ENCODE measurements around the gene PRKCE. TPM values are rescaled to one million over a fixed set of nuclear protein-coding genes. Genes with fewer than 3 reads are reported as not detected.

Gene PRKCE
- total RNA-seq, 1 experiment from 2014 or later, result 1.3 TPM

GRCh38 chr2:45646289-45646688, 5.2 kb upstream of the PRKCE start:
- no peak overlapping the region for H3K9ac ChIP-seq (ENCODE audit: extremely low read depth, insufficient read length, low read length)
- TF ChIP-seq CTCF (conservative IDR thresholded peaks at IDR 0.05), result no peak
- no peak overlapping the region for H4K5ac ChIP-seq (ENCODE audit: insufficient read length, low read depth, low read length)
- no peak overlapping the region for H2AK5ac ChIP-seq (ENCODE audit: insufficient read length, low read length)
- H3K23ac ChIP-seq (ENCODE audit: insufficient read length, low read depth, low read length), result no peak overlapping the region
- no peaks in the 10 kb centered on the region for H3K79me2 ChIP-seq (ENCODE audit: insufficient read depth, low read length)
- no peak overlapping the region for H3K18ac ChIP-seq (ENCODE audit: insufficient read length, low read depth, low read length)
- Mint-ChIP-seq H3K27me3 (ENCODE audit: low read depth) (peaks cover 86% of the 10 kb centered on the region), H3K4me3 (no peak overlapping the region), H3K9me3 (no peaks in the 10 kb centered on the region; a peak in 1 of 5 replicates), H3K27ac (no peak overlapping the region), H3K36me3 (ENCODE audit: insufficient read depth in 1 of 3, low read depth in 3 of 3) (no peaks in the 10 kb centered on the region), H3K4me1 (peaks cover 10 to 16% of the 10 kb centered on the region in 2 experiments)
- no peak overlapping the region for H3T11ph ChIP-seq (ENCODE audit: low read length)
- H2BK5ac ChIP-seq (ENCODE audit: insufficient read length, low read length), result no peak overlapping the region
- H3K9me3 ChIP-seq (ENCODE audit: control insufficient read depth, low read depth, low read length), result no peaks in the 10 kb centered on the region
- no peak overlapping the region for H3K14ac ChIP-seq (ENCODE audit: insufficient read depth, low read length)
- no CpG with 5 or more reads among the region's 2 CpGs for WGBS (ENCODE audit: extremely low coverage, insufficient read length, low lambda C conversion rate)
- no peak overlapping the region for H2BK120ac ChIP-seq (ENCODE audit: low read depth, low read length, poor library complexity, severe bottlenecking)
- H3K4me2 ChIP-seq (ENCODE audit: insufficient read depth, insufficient read length, low read length), result no peak overlapping the region
- H3K56ac ChIP-seq (ENCODE audit: insufficient read length, low read depth, low read length), result no peak overlapping the region
- no peak overlapping the region for H2AFZ ChIP-seq (ENCODE audit: low read length)
- H3K4me1 ChIP-seq (ENCODE audit: insufficient read depth, low read length), result no peaks in the 10 kb centered on the region
- peaks cover 20% of the 10 kb centered on the region for H3K27me3 ChIP-seq (ENCODE audit: insufficient read depth, low read length)
- no peak overlapping the region for H4K8ac ChIP-seq (replicated peaks; ENCODE audit: insufficient read length, low read depth, low read length)
- H3K79me1 ChIP-seq (ENCODE audit: insufficient read depth, low read depth, low read length, poor library complexity, severe bottlenecking), result no peaks in the 10 kb centered on the region
- no peaks in the 10 kb centered on the region for H4K20me1 ChIP-seq (ENCODE audit: control insufficient read depth, insufficient read depth, insufficient read length)
- H2BK12ac ChIP-seq (ENCODE audit: insufficient read length, low read depth, low read length), result no peak overlapping the region
- no peak overlapping the region for H3K4ac ChIP-seq (ENCODE audit: low read depth, low read length)
- H3K23me2 ChIP-seq (ENCODE audit: insufficient read length, low read depth, low read length, poor library complexity, severe bottlenecking), result peaks cover 14% of the 10 kb centered on the region
- no peak overlapping the region for H4K91ac ChIP-seq (ENCODE audit: insufficient read length, low read depth, low read length)
- H3K27ac ChIP-seq (ENCODE audit: insufficient read length, low read depth, low read length), result no peak overlapping the region
- no peak overlapping the region for H2BK20ac ChIP-seq (ENCODE audit: low read depth, low read length, poor library complexity, severe bottlenecking)
- no peak for DNase-seq
- no peak overlapping the region for H2BK15ac ChIP-seq (ENCODE audit: low read depth, low read length)
